CMK (cell line): ENCODE data around the gene IRF2BPL.

Source experiments
- DNase-seq: peaks from one replicate; pipeline ENCODE4 v3.0.0-alpha.2; 2010; ENCODE audit warnings: low read depth

IRF2BPL gene

GRCh38 chr14:76985540-76986230, 42.8 kb downstream of the IRF2BPL start:
- DNase-seq, result no peak

GRCh38 chr14:76984787-76985375, 43.6 kb downstream of the IRF2BPL start:
- no peak for DNase-seq

- no peak for DNase-seq
These were observed 44.2 kb downstream of the IRF2BPL start for GRCh38 chr14:76984297-76984696.

DNA sequence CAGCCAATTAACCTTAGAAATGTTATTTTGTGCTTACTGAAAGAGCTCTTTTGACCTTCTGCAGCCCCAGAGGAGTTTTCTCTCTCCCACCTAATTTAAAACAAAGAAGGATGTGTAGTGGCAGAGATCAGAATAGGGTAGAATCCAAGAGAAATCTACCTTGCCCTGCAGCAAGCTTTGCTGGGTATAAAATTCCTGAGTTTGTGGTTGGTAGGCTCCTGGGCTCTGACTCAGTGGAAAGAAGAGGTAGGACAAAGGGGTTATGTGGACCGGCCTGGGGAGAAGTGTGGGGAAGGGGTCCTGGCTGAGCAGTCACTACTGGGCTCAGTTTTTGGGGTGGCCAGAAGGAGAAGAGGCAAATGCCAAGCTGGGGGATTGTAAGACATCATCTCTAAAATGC, 46.8 kb downstream of the IRF2BPL start:
- DNase-seq, result no peak

- peak; percentile 93 for DNase-seq
These were observed 50.5 kb downstream of the IRF2BPL start for GRCh38 chr14:76977793-76978720.

GRCh38 chr14:76976240-76977005, 52.1 kb downstream of the IRF2BPL start:
- DNase-seq, result no peak

DNA sequence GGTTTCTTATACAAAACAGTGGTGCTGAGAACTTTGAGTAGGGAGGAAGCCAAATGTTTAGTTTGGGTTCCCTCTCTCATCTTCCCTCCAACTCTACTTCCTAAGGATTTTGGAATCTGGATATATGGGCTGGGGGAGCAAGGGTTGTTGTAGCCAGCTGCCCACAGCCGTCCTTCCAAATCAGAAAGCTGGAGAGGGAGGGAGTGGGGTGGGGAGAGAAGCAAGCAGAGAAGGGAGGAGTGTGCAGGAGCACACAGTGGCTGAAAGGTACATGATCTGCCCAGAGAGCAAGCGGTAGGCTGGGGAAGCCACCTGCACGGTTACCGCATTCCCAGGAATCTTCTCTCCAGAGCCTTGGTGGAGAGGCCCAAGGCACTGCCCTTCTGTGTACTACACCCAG, 52.7 kb downstream of the IRF2BPL start:
- no peak for DNase-seq

DNA sequence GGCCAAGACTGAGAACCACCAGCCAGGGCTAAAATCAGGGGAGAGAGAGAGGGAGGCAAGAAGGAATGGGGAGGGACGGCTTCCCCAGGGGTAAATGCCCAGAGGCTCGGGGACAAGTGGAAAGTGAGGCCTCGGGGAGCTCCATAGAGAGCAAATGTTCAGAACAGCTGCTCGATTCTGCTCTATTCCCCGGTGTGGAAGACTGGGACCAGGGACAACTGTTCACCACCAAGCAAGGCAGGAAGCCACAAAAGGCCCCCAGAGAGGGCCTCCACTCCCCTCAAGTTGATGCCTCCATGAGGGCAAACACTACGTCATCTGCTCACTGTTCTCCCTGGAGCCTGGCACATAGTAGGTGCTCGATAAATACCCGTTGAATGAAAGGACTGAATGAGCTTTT, 53.5 kb downstream of the IRF2BPL start:
- no peak for DNase-seq
